ENCODE measurements around the gene IL4R. TPM values are rescaled to one million over a fixed set of nuclear protein-coding genes. Genes with fewer than 3 reads are reported as not detected.

Gene IL4R
- total RNA-seq, 1 donor from 2014 or later: 41.0 TPM

- Mint-ChIP-seq H3K27ac (ENCODE audit: unreplicated experiment) (peak overlapping the region; percentile 57), H3K4me3 (ENCODE audit: unreplicated experiment) (peak overlapping the region; percentile 87), H3K27me3 (ENCODE audit: low read depth) (no peaks in the 10 kb centered on the region), H3K4me1 (ENCODE audit: low read depth) (peaks cover 62% of the 10 kb centered on the region), H3K9me3 (ENCODE audit: low read depth) (no peaks in the 10 kb centered on the region), H3K36me3 (ENCODE audit: low read depth) (peaks cover 1% of the 10 kb centered on the region)
- TF ChIP-seq, protein P1, sequence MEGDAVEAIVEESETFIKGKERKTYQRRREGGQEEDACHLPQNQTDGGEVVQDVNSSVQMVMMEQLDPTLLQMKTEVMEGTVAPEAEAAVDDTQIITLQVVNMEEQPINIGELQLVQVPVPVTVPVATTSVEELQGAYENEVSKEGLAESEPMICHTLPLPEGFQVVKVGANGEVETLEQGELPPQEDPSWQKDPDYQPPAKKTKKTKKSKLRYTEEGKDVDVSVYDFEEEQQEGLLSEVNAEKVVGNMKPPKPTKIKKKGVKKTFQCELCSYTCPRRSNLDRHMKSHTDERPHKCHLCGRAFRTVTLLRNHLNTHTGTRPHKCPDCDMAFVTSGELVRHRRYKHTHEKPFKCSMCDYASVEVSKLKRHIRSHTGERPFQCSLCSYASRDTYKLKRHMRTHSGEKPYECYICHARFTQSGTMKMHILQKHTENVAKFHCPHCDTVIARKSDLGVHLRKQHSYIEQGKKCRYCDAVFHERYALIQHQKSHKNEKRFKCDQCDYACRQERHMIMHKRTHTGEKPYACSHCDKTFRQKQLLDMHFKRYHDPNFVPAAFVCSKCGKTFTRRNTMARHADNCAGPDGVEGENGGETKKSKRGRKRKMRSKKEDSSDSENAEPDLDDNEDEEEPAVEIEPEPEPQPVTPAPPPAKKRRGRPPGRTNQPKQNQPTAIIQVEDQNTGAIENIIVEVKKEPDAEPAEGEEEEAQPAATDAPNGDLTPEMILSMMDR (IDR thresholded peaks at IDR 0.05): peak; percentile 24
- peak; percentile 73 for DNase-seq (ENCODE audit: low spot score)
Observed at GRCh38 chr16:27315333-27316037, 1.7 kb downstream of the IL4R start.

DNA sequence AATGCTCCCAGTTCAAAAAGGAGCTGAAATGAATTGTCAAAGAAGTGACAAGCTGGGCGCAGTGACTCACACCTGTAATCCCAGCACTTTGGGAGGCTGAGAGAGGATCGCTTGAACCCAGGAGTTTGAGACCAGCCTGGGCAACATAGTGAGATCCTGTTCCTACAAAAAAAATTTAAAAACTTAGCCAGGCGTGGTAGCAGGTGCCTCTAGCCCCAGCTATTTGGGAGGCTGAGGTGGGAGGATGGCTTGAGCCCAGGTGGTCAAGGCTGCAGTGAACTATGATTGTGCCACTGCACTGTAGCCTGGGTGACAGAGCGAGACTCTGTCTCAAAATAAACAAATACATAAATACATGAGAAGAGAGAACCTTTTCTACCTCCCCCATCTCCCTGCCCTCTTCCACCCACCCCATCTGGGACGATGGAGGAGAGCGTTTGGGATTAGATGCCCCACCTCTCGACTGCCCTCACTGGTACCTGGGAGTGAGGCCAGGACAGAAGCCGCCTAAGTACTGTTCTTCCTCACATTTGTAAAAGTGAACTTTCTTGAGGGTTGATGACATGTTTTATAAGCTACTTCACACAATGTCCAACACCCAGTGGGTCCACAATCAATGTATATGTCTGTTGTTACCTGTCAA is 2.4 kb downstream of the IL4R start:
- H3K27me3 Mint-ChIP-seq (ENCODE audit: low read depth): no peaks in the 10 kb centered on the region
- H3K9me3 Mint-ChIP-seq (ENCODE audit: low read depth): no peaks in the 10 kb centered on the region

GRCh38 chr16:27317320-27317719 is 3.5 kb downstream of the IL4R start:
- peaks cover 1% of the 10 kb centered on the region for H3K36me3 Mint-ChIP-seq (ENCODE audit: low read depth)
- no peak overlapping the region for H3K4me3 Mint-ChIP-seq (ENCODE audit: unreplicated experiment)
- peak; percentile 19 for DNase-seq (ENCODE audit: low spot score)
- peaks cover 65% of the 10 kb centered on the region for H3K4me1 Mint-ChIP-seq (ENCODE audit: low read depth)
- H3K27me3 Mint-ChIP-seq (ENCODE audit: low read depth): no peaks in the 10 kb centered on the region
- H3K9me3 Mint-ChIP-seq (ENCODE audit: low read depth): no peaks in the 10 kb centered on the region
- TF ChIP-seq, protein P1 (IDR thresholded peaks at IDR 0.05): no peak
- peak overlapping the region; percentile 34 for H3K27ac Mint-ChIP-seq (ENCODE audit: unreplicated experiment)

More for the DNA sequence above, 2.4 kb downstream of the IL4R start:
- peak overlapping the region; percentile 87 for H3K4me3 Mint-ChIP-seq (ENCODE audit: unreplicated experiment)
- H3K27ac Mint-ChIP-seq (ENCODE audit: unreplicated experiment): peak overlapping the region; percentile 27
- DNase-seq (ENCODE audit: low spot score): peak; percentile 33
- TF ChIP-seq, protein P1 (IDR thresholded peaks at IDR 0.05): no peak
- peaks cover 1% of the 10 kb centered on the region for H3K36me3 Mint-ChIP-seq (ENCODE audit: low read depth)
- peaks cover 61% of the 10 kb centered on the region for H3K4me1 Mint-ChIP-seq (ENCODE audit: low read depth)

DNA sequence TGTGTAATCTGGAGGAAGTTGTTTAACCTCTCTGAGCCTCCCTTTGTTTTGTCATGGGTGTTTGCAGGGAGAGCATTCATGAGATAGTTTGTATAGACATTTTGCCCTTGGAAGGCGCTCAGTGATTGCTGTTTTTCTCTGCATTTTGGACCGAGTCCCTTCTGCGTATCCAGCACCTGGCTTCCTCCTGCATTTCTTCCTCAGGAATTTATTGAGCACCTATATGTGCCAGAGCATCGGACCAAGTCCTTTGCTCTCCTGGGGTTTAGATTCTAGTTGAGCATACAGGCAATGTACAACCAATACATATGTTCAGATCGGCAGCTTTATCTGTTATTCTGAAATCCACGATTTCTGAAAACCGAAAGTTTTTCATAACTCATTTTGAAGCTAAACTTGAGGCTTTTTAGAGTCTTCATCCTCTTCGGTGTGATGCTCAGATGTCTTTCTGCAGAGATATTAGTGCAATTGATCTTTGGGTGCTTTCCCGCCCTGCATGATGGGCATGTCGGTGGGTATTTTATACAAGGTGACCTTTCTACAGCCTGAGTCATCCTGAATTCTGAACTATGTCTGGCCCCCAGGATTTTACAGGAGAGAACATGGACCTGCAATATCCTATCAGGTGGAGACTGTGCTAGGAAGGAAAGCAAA is 4.1 kb downstream of the IL4R start:
- Mint-ChIP-seq H3K27ac (ENCODE audit: unreplicated experiment) (peak overlapping the region; percentile 85), H3K36me3 (ENCODE audit: low read depth) (peaks cover 1% of the 10 kb centered on the region), H3K9me3 (ENCODE audit: low read depth) (no peaks in the 10 kb centered on the region), H3K27me3 (ENCODE audit: low read depth) (no peaks in the 10 kb centered on the region), H3K4me3 (ENCODE audit: unreplicated experiment) (peak overlapping the region; percentile 29), H3K4me1 (ENCODE audit: low read depth) (peaks cover 65% of the 10 kb centered on the region)
- DNase-seq (ENCODE audit: low spot score): no peak
- TF ChIP-seq, protein P1 (IDR thresholded peaks at IDR 0.05): no peak

All from chondrocyte (in vitro differentiated cells).